ENCODE measurements around the gene AGAP1.

DNA sequence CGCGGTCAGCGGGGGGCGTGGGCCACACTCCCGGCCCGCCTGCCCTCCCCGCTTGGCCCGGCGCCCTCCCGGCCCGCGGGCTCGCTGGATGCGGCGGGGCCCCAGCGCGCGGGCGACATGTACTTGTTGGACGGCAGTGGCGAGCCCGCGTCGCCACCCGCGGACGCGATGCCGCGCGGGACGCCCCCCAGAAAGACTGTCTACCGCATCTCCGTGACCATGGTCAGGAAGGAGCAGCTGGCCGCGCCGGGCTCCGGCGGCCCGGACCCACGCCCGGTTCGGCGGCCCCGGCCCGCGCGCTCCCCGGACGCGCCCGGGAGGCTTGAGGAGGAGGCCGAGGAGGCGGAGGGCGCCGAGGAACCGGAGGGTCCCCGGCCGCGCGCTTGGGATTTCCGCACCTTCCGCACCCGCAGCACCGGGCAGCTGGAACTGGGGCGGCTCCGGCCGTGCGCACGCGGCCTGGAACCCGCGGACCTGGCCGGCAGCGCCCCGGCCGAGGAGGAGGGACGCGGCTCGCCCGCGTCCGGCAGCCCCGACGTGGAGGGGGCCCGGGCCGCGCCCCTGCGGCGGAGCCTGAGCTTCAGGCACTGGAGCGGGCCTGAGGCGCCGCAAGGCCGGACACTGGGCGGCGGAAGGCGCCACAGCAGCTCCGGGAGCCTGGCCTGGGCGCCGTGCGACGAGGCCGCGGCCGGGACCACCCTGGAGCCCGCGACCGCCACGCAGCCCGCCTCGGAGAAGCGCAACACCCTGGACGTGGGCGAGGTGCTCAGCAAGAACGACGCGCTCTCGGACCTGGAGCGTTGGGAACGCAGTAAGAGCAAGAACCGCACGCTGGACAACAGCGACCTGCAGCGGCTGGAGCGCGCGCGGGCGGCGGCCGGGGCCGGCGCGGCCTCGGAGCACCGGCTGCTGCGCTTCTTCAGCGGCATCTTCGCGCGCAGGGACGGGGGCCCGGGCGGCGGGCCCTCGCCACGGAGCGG is 176.4 kb downstream of the AGAP1 start:
- TF ChIP-seq CTCF (IDR thresholded peaks at IDR 0.05) (no peak), POLR2AphosphoS5 (IDR thresholded peaks at IDR 0.05; ENCODE audit: insufficient read depth in 1 of 2, low read depth in 1 of 2) (no peak), POLR2A (IDR thresholded peaks at IDR 0.05) (no peak)

Data from vagina (tissue), 2 donors.